HepG2 (cell line): ENCODE measurements around the gene PTCD1. TPM values are rescaled to one million over a fixed set of nuclear protein-coding genes. Genes with fewer than 3 reads are reported as not detected.

ENCODE experiments used
- ATAC-seq: fragments of 200-7000 bp; cut with Tn5 transposase; 3 replicates; pipeline ENCODE4 v1.9.1; 2020; ENCODE audit warnings: mild to moderate bottlenecking, moderate library complexity
- BruUV-seq: library from RNA; stranded (reverse); fragments of 400-500 nt; replicated peaks from 2 replicates; lab custom pipeline; 2021; lab: Mats Ljungman, UMichigan
- CTCF ChIA-PET: fragments of 300-600 bp; formaldehyde crosslinking; extraction: SDS; loops from one replicate; lab custom pipeline; 2021; ENCODE audit warnings: low total read pairs, inconsistent platforms, low intra/inter-chr PET ratio; lab: Yijun Ruan, JAX
- POLR2A ChIA-PET: fragments of 350-600 bp; sonication (Branson Sonifier 250); formaldehyde crosslinking; loops from one replicate; lab custom pipeline; 2020; ENCODE audit warnings: antibody characterized with exemption, inconsistent platforms; lab: Yijun Ruan, JAX
- DNase-seq: peaks from one replicate; pipeline ENCODE4 v3.0.0-alpha.2; 2015; ENCODE audit warnings: low spot score
- FAIRE-seq: peaks from 3 replicates; lab custom pipeline; 2011; peaks lifted over from hg19 to GRCh38; lab: Jason Lieb, UNC
- H2AFZ ChIP-seq: one replicate; pipeline ENCODE4 v1.6.1; 2011; ENCODE audit warnings: low read length, inconsistent platforms
- H3K27ac ChIP-seq: fragments of 300-600 bp; 3 replicates; pipeline ENCODE4 v1.8.0; 2011; ENCODE audit warnings: mixed run types, mild to moderate bottlenecking, mixed read lengths, low read length, inconsistent platforms; ENCODE audit not compliant: insufficient read depth; ENCODE audit errors: extremely low read length
- H3K27me3 ChIP-seq, 2 experiments: fragments of 200-600 bp in 1 of 2; 2 replicates in 1 of 2; 3 replicates in 1 of 2; pipeline versions ENCODE4 v1.6.0 to v1.8.0; 2011; ENCODE audit warnings: low read length in 2 of 2, mild to moderate bottlenecking in 2 of 2, moderate library complexity in 2 of 2, inconsistent platforms in 1 of 2; ENCODE audit not compliant: insufficient read depth in 2 of 2, control insufficient read depth in 1 of 2
- H3K36me3 ChIP-seq, 2 experiments: fragments of 200-600 bp in 1 of 2; replicated peaks in 1 of 2; 2 replicates in 1 of 2; 3 replicates in 1 of 2; pipeline versions ENCODE4 v1.5.1 to v1.8.0; 2011; ENCODE audit warnings: low read length in 2 of 2, inconsistent platforms in 1 of 2; ENCODE audit not compliant: insufficient read depth in 2 of 2, control insufficient read depth in 1 of 2
- H3K4me1 ChIP-seq: 2 replicates; pipeline ENCODE4 v1.5.1; 2012; ENCODE audit warnings: low read length, inconsistent platforms; ENCODE audit not compliant: insufficient read depth
- H3K4me2 ChIP-seq: 2 replicates; pipeline ENCODE4 v1.6.0; 2011; ENCODE audit warnings: low read depth, low read length, inconsistent platforms
- H3K4me3 ChIP-seq, 3 experiments: fragments of 200-600 bp in 1 of 3; sonication (generic), shearing (Covaris generic) in 1 of 3; replicated peaks in 1 of 3; 2 replicates each; pipeline ENCODE4 v1.5.1; 2011 to 2016; ENCODE audit warnings: low read length in 3 of 3, inconsistent platforms in 2 of 3, low read depth in 2 of 3, mild to moderate bottlenecking in 2 of 3, control low read depth in 1 of 3, mixed read lengths in 1 of 3; ENCODE audit not compliant: insufficient read depth in 1 of 3
- H3K79me2 ChIP-seq: one replicate; pipeline ENCODE4 v1.6.1; 2011; ENCODE audit warnings: low read length, inconsistent platforms; ENCODE audit not compliant: insufficient read depth
- H3K9ac ChIP-seq: 2 replicates; pipeline ENCODE4 v1.6.0; 2011; ENCODE audit warnings: mild to moderate bottlenecking, low read depth, low read length, inconsistent platforms; ENCODE audit not compliant: insufficient read depth
- H3K9me3 ChIP-seq: 2 replicates; pipeline ENCODE4 v1.5.1; 2012; ENCODE audit warnings: mild to moderate bottlenecking, low read length
- H4K20me1 ChIP-seq: 2 replicates; pipeline ENCODE4 v1.6.0; 2011; ENCODE audit warnings: inconsistent platforms, mild to moderate bottlenecking, low read length, moderate library complexity; ENCODE audit not compliant: insufficient read depth
- FUBP1 ChIP-seq: sonication (generic); formaldehyde crosslinking; IDR thresholded peaks from 2 replicates; pipeline ENCODE4 v1.5.1; 2020; ENCODE audit warnings: missing genetic modification reagents, mild to moderate bottlenecking, borderline replicate concordance
- JUNB ChIP-seq: sonication (generic); formaldehyde crosslinking; IDR thresholded peaks from 2 replicates; pipeline ENCODE4 v1.8.0; 2022; ENCODE audit warnings: missing genetic modification reagents, mild to moderate bottlenecking, borderline replicate concordance
- MAFF ChIP-seq: IDR thresholded peaks from 2 replicates; pipeline ENCODE4 v1.6.1; 2011; ENCODE audit warnings: low read depth, low read length, improper control_type of control experiment
- RBM22 ChIP-seq: fragments of 200-400 bp; formaldehyde crosslinking; optimal IDR thresholded peaks from 2 replicates; pipeline ENCODE3; 2017; ENCODE audit warnings: mild to moderate bottlenecking, low read length, moderate library complexity
- WGBS: methylation state at CpG from one replicate; pipeline ENCODE4 v1.1.6; 2017; ENCODE audit warnings: low lambda C conversion rate; 5-methylcytosine and 5-hydroxymethylcytosine counted together
- in situ Hi-C: cut with HindIII; loops from 2 replicates; pipeline ENCODE4 v1.10.0; 2017; ENCODE audit warnings: low pct_unique_long_range_greater_than_20kb; ENCODE audit not compliant: extremely low pct_ligation_motif_present
- intact Hi-C: fragments of 100-400 bp; cut with micrococcal nuclease; formaldehyde crosslinking; loops from one replicate; pipeline ENCODE4 v1.10.0; 2022; ENCODE audit not compliant: unreplicated experiment
- polyA plus RNA-seq, 8 experiments: library from polyadenylated mRNA; depleted of rRNA in 3 of 8; stranded (reverse) in 7 of 8; unstranded in 1 of 8; fragments of >200 nt; fragmentation: Illumina TruSeq in 4 of 8; extraction: Trizol in 4 of 8; gene quantifications; 2 replicates each; pipeline versions ENCODE4 v1.2.1 to v1.2.3, GENCODE V29; 2011 to 2016; ENCODE audit warnings: low read depth in 4 of 8, missing spikeins in 1 of 8, mixed read lengths in 1 of 8; ENCODE audit not compliant: insufficient read depth in 1 of 8
- total RNA-seq, 5 experiments: library from RNA; depleted of rRNA; stranded (reverse); fragments of >200 nt; fragmentation: Illumina TruSeq; extraction: Trizol; gene quantifications; 2 replicates each; pipeline ENCODE4 v1.2.3, GENCODE V29; 2016; ENCODE audit warnings: low read depth in 1 of 5
- TF ChIP-seq, protein P1 (sequence below): sonication (generic); formaldehyde crosslinking; IDR thresholded peaks from 2 replicates; pipeline ENCODE4 v1.4.0; 2020; ENCODE audit warnings: missing genetic modification reagents, borderline replicate concordance

The PTCD1 gene
- total and polyA plus RNA-seq, 2 of the 13 experiments (the other 11 are each of a cell fraction or from before 2014, with no cell fraction given), result 3.0 to 8.4 TPM

- in situ Hi-C loops (no loop called here), intact Hi-C loops (no loop called here)
- POLR2A ChIA-PET, result no interaction called here
- Histone ChIP-seq H3K9ac (no peak overlapping the region), H3K4me1 (no peaks in the 10 kb centered on the region), H3K27me3 (no peaks in the 10 kb centered on the region), H4K20me1 (peaks cover 9% of the 10 kb centered on the region), H3K4me3 (no peak overlapping the region), H3K4me2 (no peak overlapping the region), H3K36me3 (peaks cover 37 to 92% of the 10 kb centered on the region in 2 experiments), H3K27ac (no peak overlapping the region), H3K9me3 (no peaks in the 10 kb centered on the region), H2AFZ (no peak overlapping the region), H3K79me2 (no peaks in the 10 kb centered on the region)
- CTCF ChIA-PET, result no interaction called here
- no peak for ATAC-seq
- no peak for DNase-seq
- WGBS, result 86% methylated on average over 1 of the region's 8 CpGs
- BruUV-seq, result no TSS peak
- FAIRE-seq, result no peak
- no peak for TF ChIP-seq MAFF
- 0 out of 2 replicates have a peak, but pooled peaks have one; percentile 13 for TF ChIP-seq JUNB (CRISPR knock-in tag)
- TF ChIP-seq FUBP1 (CRISPR knock-in tag), result no peak
- TF ChIP-seq, protein P1, sequence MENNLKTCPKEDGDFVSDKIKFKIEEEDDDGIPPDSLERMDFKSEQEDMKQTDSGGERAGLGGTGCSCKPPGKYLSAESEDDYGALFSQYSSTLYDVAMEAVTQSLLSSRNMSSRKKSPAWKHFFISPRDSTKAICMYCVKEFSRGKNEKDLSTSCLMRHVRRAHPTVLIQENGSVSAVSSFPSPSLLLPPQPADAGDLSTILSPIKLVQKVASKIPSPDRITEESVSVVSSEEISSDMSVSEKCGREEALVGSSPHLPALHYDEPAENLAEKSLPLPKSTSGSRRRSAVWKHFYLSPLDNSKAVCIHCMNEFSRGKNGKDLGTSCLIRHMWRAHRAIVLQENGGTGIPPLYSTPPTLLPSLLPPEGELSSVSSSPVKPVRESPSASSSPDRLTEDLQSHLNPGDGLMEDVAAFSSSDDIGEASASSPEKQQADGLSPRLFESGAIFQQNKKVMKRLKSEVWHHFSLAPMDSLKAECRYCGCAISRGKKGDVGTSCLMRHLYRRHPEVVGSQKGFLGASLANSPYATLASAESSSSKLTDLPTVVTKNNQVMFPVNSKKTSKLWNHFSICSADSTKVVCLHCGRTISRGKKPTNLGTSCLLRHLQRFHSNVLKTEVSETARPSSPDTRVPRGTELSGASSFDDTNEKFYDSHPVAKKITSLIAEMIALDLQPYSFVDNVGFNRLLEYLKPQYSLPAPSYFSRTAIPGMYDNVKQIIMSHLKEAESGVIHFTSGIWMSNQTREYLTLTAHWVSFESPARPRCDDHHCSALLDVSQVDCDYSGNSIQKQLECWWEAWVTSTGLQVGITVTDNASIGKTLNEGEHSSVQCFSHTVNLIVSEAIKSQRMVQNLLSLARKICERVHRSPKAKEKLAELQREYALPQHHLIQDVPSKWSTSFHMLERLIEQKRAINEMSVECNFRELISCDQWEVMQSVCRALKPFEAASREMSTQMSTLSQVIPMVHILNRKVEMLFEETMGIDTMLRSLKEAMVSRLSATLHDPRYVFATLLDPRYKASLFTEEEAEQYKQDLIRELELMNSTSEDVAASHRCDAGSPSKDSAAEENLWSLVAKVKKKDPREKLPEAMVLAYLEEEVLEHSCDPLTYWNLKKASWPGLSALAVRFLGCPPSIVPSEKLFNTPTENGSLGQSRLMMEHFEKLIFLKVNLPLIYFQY (CRISPR knock-in tag), result no peak
- TF ChIP-seq RBM22, result peak; percentile 40
These were observed 13.3 kb upstream of the PTCD1 start for GRCh38 chr7:99451936-99452335.
